ENCODE measurements around the gene ENKUR. TPM values are rescaled to one million over a fixed set of nuclear protein-coding genes. Genes with fewer than 3 reads are reported as not detected.

Gene ENKUR
- total RNA-seq, 1 experiment from 2014 or later, result not detected

DNA sequence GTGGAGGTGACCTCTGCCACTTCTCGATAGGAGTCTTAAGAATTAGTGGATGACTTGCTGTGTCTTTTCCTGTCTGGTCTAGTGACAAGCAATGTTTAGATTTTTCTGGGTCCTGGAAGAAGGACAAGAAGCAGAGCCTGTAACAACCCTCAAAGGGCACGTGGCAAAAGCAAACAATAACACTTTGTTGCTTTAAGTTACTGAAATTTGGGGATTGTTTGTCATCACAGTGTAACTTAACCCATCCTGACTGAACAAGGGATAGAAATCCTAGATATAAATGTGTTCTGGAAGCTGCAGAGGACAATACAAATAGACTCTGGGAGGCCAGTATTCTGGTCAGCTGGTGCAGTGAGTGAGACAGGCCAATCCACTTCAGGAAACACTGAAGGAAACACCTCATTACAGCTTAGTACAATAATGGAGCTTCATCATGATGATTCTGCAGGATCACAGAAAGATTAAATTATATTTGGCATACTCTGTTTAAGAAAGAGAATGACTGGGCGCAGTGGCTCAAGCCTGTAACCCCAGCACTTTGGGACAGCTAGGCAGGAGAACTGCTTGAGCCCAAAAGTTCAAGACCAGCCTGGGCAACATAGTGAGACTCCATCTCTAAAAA lies 23.3 kb downstream of the ENKUR start:
- H3K27me3 ChIP-seq (ENCODE audit: low read length), result no peaks in the 10 kb centered on the region
- DNase-seq (no peak), ATAC-seq (no peak)
- no peak for TF ChIP-seq EZH2phosphoT487 (IDR thresholded peaks at IDR 0.05; ENCODE audit: borderline replicate concordance, low read length)
- TF ChIP-seq, protein P1, sequence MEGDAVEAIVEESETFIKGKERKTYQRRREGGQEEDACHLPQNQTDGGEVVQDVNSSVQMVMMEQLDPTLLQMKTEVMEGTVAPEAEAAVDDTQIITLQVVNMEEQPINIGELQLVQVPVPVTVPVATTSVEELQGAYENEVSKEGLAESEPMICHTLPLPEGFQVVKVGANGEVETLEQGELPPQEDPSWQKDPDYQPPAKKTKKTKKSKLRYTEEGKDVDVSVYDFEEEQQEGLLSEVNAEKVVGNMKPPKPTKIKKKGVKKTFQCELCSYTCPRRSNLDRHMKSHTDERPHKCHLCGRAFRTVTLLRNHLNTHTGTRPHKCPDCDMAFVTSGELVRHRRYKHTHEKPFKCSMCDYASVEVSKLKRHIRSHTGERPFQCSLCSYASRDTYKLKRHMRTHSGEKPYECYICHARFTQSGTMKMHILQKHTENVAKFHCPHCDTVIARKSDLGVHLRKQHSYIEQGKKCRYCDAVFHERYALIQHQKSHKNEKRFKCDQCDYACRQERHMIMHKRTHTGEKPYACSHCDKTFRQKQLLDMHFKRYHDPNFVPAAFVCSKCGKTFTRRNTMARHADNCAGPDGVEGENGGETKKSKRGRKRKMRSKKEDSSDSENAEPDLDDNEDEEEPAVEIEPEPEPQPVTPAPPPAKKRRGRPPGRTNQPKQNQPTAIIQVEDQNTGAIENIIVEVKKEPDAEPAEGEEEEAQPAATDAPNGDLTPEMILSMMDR (conservative IDR thresholded peaks at IDR 0.05; ENCODE audit: low read depth, low read length), result no peak
- no peak for TF ChIP-seq EZH2 (IDR thresholded peaks at IDR 0.05; ENCODE audit: low read length, unreplicated experiment)
- no peak overlapping the region for H2AFZ ChIP-seq (ENCODE audit: low read length)
- H3K4me1 ChIP-seq (ENCODE audit: insufficient read depth, low read length), result 0 out of 2 replicates have a peak, but pooled peaks cover 8% of the 10 kb centered on the region
- H3K9me3 ChIP-seq (ENCODE audit: low read length), result no peaks in the 10 kb centered on the region
- no peak overlapping the region for H3K9ac ChIP-seq (ENCODE audit: low read length)
- intact Hi-C loops (cut with micrococcal nuclease), result no loop called here
- H3K27ac ChIP-seq (ENCODE audit: low read length), result no peak overlapping the region
- H3K4me3 ChIP-seq (ENCODE audit: low read length), result no peak overlapping the region
- no peaks in the 10 kb centered on the region for H3K79me2 ChIP-seq (ENCODE audit: low read length)
- CTCF ChIA-PET, result no interaction called here
- H3K36me3 ChIP-seq (ENCODE audit: low read depth, low read length), result no peaks in the 10 kb centered on the region
- BruUV-seq (replicated peaks), result no TSS peak
- H3F3A ChIP-seq (ENCODE audit: low read length, unreplicated experiment), result no peaks in the 10 kb centered on the region
- H4K20me1 ChIP-seq (ENCODE audit: low read length), result no peaks in the 10 kb centered on the region
- H3K9me2 ChIP-seq (replicated peaks; ENCODE audit: low read length), result no peaks in the 10 kb centered on the region
- POLR2A ChIA-PET (ENCODE audit: unreplicated experiment), result interaction anchor here (0.6 kb wide), 1 partner anchor 243 kb away, joined by 4 read pairs; no protein-coding TSS in a partner anchor
- no peak overlapping the region for H3K4me2 ChIP-seq (ENCODE audit: low read length)

DNA sequence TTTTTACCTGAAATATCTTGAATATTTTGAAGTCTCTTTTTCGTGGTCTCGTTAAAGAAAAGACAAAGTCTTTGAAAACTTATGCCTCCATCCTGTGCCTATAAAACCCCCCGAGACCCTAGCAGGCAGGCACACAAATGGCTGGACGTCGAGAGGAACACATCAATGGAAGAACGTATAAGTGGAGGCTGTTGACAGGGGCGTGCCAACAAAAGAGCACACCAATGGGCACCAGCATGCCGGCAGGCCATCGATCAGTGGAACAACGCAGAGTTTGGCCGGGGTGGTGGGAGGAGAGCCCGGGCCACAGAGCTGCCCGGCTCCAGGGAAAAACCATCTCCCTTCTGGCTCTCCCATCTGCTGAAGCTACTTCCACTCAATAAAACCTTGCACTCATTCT lies 24.7 kb downstream of the ENKUR start:
- TF ChIP-seq EZH2 (IDR thresholded peaks at IDR 0.05; ENCODE audit: low read length, unreplicated experiment), result no peak
- TF ChIP-seq, protein P1 (conservative IDR thresholded peaks at IDR 0.05; ENCODE audit: low read depth, low read length), result no peak
- no peak for TF ChIP-seq EZH2phosphoT487 (IDR thresholded peaks at IDR 0.05; ENCODE audit: borderline replicate concordance, low read length)
- intact Hi-C loops (cut with micrococcal nuclease), result no loop called here
- Histone ChIP-seq H3F3A (ENCODE audit: low read length, unreplicated experiment) (no peaks in the 10 kb centered on the region), H4K20me1 (ENCODE audit: low read length) (no peaks in the 10 kb centered on the region), H3K27me3 (ENCODE audit: low read length) (no peaks in the 10 kb centered on the region), H3K79me2 (ENCODE audit: low read length) (no peaks in the 10 kb centered on the region), H3K4me1 (ENCODE audit: insufficient read depth, low read length) (0 out of 2 replicates have a peak, but pooled peaks cover 8% of the 10 kb centered on the region), H3K4me3 (ENCODE audit: low read length) (no peak overlapping the region), H3K4me2 (ENCODE audit: low read length) (no peak overlapping the region), H3K9me3 (ENCODE audit: low read length) (no peaks in the 10 kb centered on the region), H3K9ac (ENCODE audit: low read length) (no peak overlapping the region), H3K27ac (ENCODE audit: low read length) (no peak overlapping the region), H2AFZ (ENCODE audit: low read length) (no peak overlapping the region), H3K36me3 (ENCODE audit: low read depth, low read length) (no peaks in the 10 kb centered on the region), H3K9me2 (replicated peaks; ENCODE audit: low read length) (no peaks in the 10 kb centered on the region)
- CTCF ChIA-PET, result no interaction called here
- DNase-seq (no peak), ATAC-seq (no peak)
- POLR2A ChIA-PET (ENCODE audit: unreplicated experiment), result no interaction called here
- no TSS peak for BruUV-seq (replicated peaks)

DNA sequence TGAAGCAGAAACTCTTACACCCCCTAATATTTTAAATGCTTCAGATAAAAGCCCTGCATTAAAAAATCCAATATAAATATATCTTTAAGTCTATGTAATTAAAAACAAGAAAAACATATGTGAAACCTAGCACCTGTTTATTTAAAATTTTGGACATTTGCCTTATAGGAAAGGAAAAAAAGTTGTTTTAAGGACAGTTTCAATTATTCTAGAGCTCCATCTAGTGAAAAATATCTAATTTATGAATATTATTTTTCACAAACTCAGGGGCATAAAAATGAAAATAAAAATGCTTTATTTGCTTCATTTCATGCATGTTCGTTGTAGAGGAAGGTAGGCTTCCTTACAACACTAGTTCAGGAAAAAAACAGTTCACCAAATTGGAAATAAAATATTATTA lies 26.1 kb downstream of the ENKUR start:
- Histone ChIP-seq H3K9ac (ENCODE audit: low read length) (no peak overlapping the region), H3K4me1 (ENCODE audit: insufficient read depth, low read length) (0 out of 2 replicates have a peak, but pooled peaks cover 8% of the 10 kb centered on the region), H3K4me3 (ENCODE audit: low read length) (no peak overlapping the region), H3K79me2 (ENCODE audit: low read length) (no peaks in the 10 kb centered on the region), H2AFZ (ENCODE audit: low read length) (no peak overlapping the region), H3K9me3 (ENCODE audit: low read length) (no peaks in the 10 kb centered on the region), H3K27me3 (ENCODE audit: low read length) (no peaks in the 10 kb centered on the region), H4K20me1 (ENCODE audit: low read length) (no peaks in the 10 kb centered on the region), H3F3A (ENCODE audit: low read length, unreplicated experiment) (no peaks in the 10 kb centered on the region), H3K9me2 (replicated peaks; ENCODE audit: low read length) (no peaks in the 10 kb centered on the region), H3K27ac (ENCODE audit: low read length) (no peak overlapping the region), H3K4me2 (ENCODE audit: low read length) (no peak overlapping the region), H3K36me3 (ENCODE audit: low read depth, low read length) (no peaks in the 10 kb centered on the region)
- ChIA-PET POLR2A (ENCODE audit: unreplicated experiment) (interaction anchor here (0.6 to 0.7 kb wide), 2 partner anchors 35 to 38 kb away, joined by 3 read pairs; no protein-coding TSS in a partner anchor), CTCF (interaction anchor here (0.8 kb wide), 1 partner anchor 120 kb away, joined by 4 read pairs; no protein-coding TSS in a partner anchor)
- BruUV-seq (replicated peaks), result no TSS peak
- peak; percentile 39 for DNase-seq
- intact Hi-C loops (cut with micrococcal nuclease), result loop anchor here (1.0 kb wide), 2 partner anchors 262 to 347 kb away; no protein-coding TSS in a partner anchor
- TF ChIP-seq EZH2 (IDR thresholded peaks at IDR 0.05; ENCODE audit: low read length, unreplicated experiment), result no peak
- TF ChIP-seq, protein P1 (conservative IDR thresholded peaks at IDR 0.05; ENCODE audit: low read depth, low read length), result peak; percentile 55
- no peak; the same call in 1 of the 2 replicates for ATAC-seq

All from PC-3 (cell line).